Panc1 (cell line): ENCODE results near the gene ALS2CL. TPM values are rescaled to one million over a fixed set of nuclear protein-coding genes. Genes with fewer than 3 reads are reported as not detected.

Source experiments
- ATAC-seq: fragments of 200-7000 bp; cut with Tn5 transposase; 2 replicates; pipeline ENCODE4 v1.9.1; 2020; ENCODE audit warnings: mild to moderate bottlenecking, moderate library complexity
- BruUV-seq: library from RNA; stranded (reverse); fragments of 400-500 nt; replicated peaks from 2 replicates; lab custom pipeline; 2021; lab: Mats Ljungman, UMichigan
- CTCF ChIA-PET: fragments of 300-600 bp; sonication (Branson Sonifier 250); formaldehyde crosslinking; loops from one replicate; lab custom pipeline; 2022; ENCODE audit warnings: antibody characterized with exemption; lab: Charles Lee
- POLR2A ChIA-PET: fragments of 300-600 bp; sonication (Branson Sonifier 250); formaldehyde crosslinking; loops from one replicate; lab custom pipeline; 2022; ENCODE audit warnings: antibody characterized with exemption; lab: Charles Lee
- DNase-seq: peaks from one replicate; pipeline ENCODE4 v3.0.0-alpha.2; 2010; ENCODE audit warnings: low read depth, low spot score
- H3K27ac ChIP-seq: 2 replicates; pipeline ENCODE4 v1.5.1; 2011; ENCODE audit warnings: mild to moderate bottlenecking, low read length, inconsistent platforms
- H3K27me3 ChIP-seq: fragments of 200-500 bp; sonication (Bioruptor generic); 2 replicates; pipeline ENCODE4 v1.6.0; 2014; ENCODE audit warnings: low read length, inconsistent platforms; ENCODE audit not compliant: control insufficient read depth, insufficient read depth
- H3K36me3 ChIP-seq: fragments of 200-500 bp; sonication (Bioruptor generic); 2 replicates; pipeline ENCODE4 v1.5.1; 2014; ENCODE audit warnings: inconsistent platforms, mild to moderate bottlenecking, low read length, moderate library complexity; ENCODE audit not compliant: control insufficient read depth, insufficient read depth
- H3K4me1 ChIP-seq: 2 replicates; pipeline ENCODE4 v1.5.1; 2011; ENCODE audit warnings: inconsistent platforms, mild to moderate bottlenecking, low read length, moderate library complexity; ENCODE audit not compliant: control insufficient read depth, insufficient read depth
- H3K4me3 ChIP-seq, 2 experiments: 2 replicates each; pipeline ENCODE4 v1.5.1; 2011 to 2012; ENCODE audit warnings: low read depth in 2 of 2, low read length in 2 of 2, mild to moderate bottlenecking in 2 of 2, inconsistent platforms in 1 of 2, moderate library complexity in 1 of 2
- H3K9me3 ChIP-seq: fragments of 200-500 bp; sonication (Bioruptor generic); 2 replicates; pipeline ENCODE4 v1.5.1; 2014; ENCODE audit warnings: low read depth, mild to moderate bottlenecking, inconsistent platforms, low read length, moderate library complexity; ENCODE audit not compliant: control insufficient read depth, insufficient read depth
- POLR2AphosphoS5 ChIP-seq: IDR thresholded peaks from 2 replicates; pipeline ENCODE4 v1.6.1; 2012; ENCODE audit warnings: mild to moderate bottlenecking, low read depth, low read length, moderate library complexity
- SIN3A ChIP-seq: IDR thresholded peaks from 2 replicates; pipeline ENCODE4 v1.6.1; 2012; ENCODE audit warnings: low read depth, mild to moderate bottlenecking, low read length, moderate library complexity, borderline replicate concordance; ENCODE audit not compliant: insufficient read depth
- TCF7L2 ChIP-seq: IDR thresholded peaks from 2 replicates; pipeline ENCODE4 v1.6.1; 2011; ENCODE audit warnings: mild to moderate bottlenecking, low read depth, low read length, inconsistent platforms
- in situ Hi-C: cut with HindIII; loops from 2 replicates; pipeline ENCODE4 v1.10.0; 2016; ENCODE audit warnings: low sequenced_read_pairs, low pct_unique_long_range_greater_than_20kb
- intact Hi-C: fragments of 100-400 bp; cut with micrococcal nuclease; formaldehyde crosslinking; loops from one replicate; pipeline ENCODE4 v1.10.0; 2022; ENCODE audit not compliant: unreplicated experiment
- total RNA-seq: library from RNA; stranded (reverse); gene quantifications from one replicate; pipeline ENCODE4 v1.2.1, GENCODE V29; 2021; ENCODE audit not compliant: unreplicated experiment
- TF ChIP-seq, protein P1 (sequence below), 2 experiments: IDR thresholded peaks; 2 replicates each; pipeline ENCODE4 v1.6.1; 2011 to 2012; ENCODE audit warnings: low read depth in 2 of 2, control low read depth in 1 of 2, low read length in 1 of 2, mild to moderate bottlenecking in 1 of 2, moderate library complexity in 1 of 2; ENCODE audit not compliant: insufficient read depth in 1 of 2
- TF ChIP-seq, protein P2 (sequence below): fragments of 450-650 bp; IDR thresholded peaks from 2 replicates; pipeline ENCODE4 v1.5.1; 2017; ENCODE audit warnings: mild to moderate bottlenecking

The ALS2CL gene
- total RNA-seq, 1 experiment from 2014 or later, result 2.7 TPM

DNA sequence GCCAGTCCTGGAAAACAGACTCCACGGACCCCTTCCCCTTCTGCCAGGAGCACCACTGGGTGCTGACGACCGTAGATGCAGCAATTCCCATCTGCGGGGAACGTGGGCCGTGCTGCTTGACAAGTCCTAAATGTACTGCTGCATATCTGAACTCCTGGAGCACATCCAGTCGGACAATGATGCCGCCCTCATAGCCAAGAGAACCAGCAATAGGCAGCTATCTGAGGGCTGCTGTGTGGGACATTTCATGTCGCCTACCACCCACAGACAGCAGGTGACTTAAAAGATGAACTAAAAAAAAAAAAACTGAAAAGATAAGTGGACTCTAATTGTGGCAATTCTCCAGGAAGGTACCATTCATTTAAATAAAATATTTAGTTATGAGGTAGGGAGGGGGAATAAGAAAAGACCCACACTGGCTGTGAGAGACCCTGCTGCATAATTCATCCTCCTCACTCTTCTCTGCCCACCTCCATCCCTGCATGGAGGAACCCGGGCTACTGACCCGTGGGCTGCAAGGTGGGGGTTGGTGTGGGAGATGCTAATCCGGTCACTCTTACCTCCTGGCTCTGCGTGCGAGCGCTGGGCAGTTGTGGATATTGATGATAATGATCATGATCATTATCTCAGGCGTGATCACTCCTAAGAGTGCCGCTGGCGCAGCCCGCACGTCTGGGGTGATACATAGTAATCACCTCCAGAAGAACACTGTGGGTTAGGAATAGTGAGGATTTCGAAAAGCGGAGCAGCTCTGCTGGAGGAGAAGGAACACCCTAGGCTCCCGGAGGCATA, 28.3 kb downstream of the ALS2CL start:
- in situ Hi-C loops (no loop called here), intact Hi-C loops (no loop called here)
- POLR2A ChIA-PET, result no interaction called here
- Histone ChIP-seq H3K36me3 (no peaks in the 10 kb centered on the region), H3K4me1 (no peaks in the 10 kb centered on the region), H3K27me3 (no peaks in the 10 kb centered on the region), H3K4me3 (no peak overlapping the region), H3K27ac (no peak overlapping the region), H3K9me3 (no peaks in the 10 kb centered on the region)
- CTCF ChIA-PET, result no interaction called here
- TF ChIP-seq SIN3A (no peak), TCF7L2 (no peak), POLR2AphosphoS5 (no peak)
- TF ChIP-seq, protein P1, sequence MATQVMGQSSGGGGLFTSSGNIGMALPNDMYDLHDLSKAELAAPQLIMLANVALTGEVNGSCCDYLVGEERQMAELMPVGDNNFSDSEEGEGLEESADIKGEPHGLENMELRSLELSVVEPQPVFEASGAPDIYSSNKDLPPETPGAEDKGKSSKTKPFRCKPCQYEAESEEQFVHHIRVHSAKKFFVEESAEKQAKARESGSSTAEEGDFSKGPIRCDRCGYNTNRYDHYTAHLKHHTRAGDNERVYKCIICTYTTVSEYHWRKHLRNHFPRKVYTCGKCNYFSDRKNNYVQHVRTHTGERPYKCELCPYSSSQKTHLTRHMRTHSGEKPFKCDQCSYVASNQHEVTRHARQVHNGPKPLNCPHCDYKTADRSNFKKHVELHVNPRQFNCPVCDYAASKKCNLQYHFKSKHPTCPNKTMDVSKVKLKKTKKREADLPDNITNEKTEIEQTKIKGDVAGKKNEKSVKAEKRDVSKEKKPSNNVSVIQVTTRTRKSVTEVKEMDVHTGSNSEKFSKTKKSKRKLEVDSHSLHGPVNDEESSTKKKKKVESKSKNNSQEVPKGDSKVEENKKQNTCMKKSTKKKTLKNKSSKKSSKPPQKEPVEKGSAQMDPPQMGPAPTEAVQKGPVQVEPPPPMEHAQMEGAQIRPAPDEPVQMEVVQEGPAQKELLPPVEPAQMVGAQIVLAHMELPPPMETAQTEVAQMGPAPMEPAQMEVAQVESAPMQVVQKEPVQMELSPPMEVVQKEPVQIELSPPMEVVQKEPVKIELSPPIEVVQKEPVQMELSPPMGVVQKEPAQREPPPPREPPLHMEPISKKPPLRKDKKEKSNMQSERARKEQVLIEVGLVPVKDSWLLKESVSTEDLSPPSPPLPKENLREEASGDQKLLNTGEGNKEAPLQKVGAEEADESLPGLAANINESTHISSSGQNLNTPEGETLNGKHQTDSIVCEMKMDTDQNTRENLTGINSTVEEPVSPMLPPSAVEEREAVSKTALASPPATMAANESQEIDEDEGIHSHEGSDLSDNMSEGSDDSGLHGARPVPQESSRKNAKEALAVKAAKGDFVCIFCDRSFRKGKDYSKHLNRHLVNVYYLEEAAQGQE (IDR thresholded peaks at IDR 0.05; ENCODE audit: insufficient read depth in 1 of 2, low read depth in 2 of 2, low read length in 1 of 2), result no peak
- TF ChIP-seq, protein P2, sequence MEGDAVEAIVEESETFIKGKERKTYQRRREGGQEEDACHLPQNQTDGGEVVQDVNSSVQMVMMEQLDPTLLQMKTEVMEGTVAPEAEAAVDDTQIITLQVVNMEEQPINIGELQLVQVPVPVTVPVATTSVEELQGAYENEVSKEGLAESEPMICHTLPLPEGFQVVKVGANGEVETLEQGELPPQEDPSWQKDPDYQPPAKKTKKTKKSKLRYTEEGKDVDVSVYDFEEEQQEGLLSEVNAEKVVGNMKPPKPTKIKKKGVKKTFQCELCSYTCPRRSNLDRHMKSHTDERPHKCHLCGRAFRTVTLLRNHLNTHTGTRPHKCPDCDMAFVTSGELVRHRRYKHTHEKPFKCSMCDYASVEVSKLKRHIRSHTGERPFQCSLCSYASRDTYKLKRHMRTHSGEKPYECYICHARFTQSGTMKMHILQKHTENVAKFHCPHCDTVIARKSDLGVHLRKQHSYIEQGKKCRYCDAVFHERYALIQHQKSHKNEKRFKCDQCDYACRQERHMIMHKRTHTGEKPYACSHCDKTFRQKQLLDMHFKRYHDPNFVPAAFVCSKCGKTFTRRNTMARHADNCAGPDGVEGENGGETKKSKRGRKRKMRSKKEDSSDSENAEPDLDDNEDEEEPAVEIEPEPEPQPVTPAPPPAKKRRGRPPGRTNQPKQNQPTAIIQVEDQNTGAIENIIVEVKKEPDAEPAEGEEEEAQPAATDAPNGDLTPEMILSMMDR, result no peak
- no TSS peak for BruUV-seq
- no peak for ATAC-seq
- DNase-seq, result no peak

DNA sequence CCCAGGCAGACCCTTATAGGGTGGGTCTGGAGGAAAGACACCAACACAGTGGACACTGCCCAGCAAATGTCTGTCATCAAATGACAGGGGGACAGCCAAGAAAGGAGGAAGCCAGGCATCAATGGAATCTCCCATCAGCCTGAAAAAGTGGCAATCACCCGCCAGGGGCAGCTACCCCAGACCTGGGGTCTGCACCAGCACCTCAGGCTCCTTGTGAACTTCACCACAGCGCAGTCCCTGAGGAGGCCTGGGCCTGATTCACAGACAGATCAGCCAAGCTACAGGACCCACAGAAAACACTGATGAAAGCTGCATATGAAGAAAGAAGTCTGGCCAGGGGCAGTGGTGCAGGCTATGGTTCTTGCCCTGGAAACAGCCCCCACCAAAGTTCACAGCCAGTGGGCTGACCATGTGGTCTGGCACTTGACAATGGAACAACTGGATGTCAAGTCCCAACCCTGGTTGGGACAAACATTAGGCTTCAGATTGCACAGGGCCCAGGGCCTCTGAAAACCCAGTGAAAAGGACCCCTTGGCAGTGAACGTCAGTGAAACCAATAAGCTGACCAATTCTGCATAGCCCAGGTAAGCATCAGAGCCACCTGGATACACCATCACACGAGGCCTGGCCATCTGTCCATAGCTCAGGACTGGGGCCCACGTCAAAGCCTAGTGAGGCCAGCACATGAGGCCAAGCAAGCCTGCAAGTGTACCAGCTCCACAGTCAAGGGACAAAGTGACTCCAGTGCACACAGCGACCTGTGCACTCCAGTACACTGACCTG, 29.1 kb downstream of the ALS2CL start:
- Histone ChIP-seq H3K27me3 (no peaks in the 10 kb centered on the region), H3K9me3 (no peaks in the 10 kb centered on the region), H3K36me3 (no peaks in the 10 kb centered on the region), H3K27ac (no peak overlapping the region), H3K4me3 (no peak overlapping the region), H3K4me1 (no peaks in the 10 kb centered on the region)
- no peak for ATAC-seq
- POLR2A ChIA-PET, result no interaction called here
- CTCF ChIA-PET, result interaction anchor here (0.5 to 0.6 kb wide), 2 partner anchors 35 to 313 kb away, joined by 5 to 9 read pairs; no protein-coding TSS in a partner anchor
- intact Hi-C loops (no loop called here), in situ Hi-C loops (no loop called here)
- BruUV-seq, result no TSS peak
- TF ChIP-seq TCF7L2 (no peak), POLR2AphosphoS5 (no peak), SIN3A (no peak)
- TF ChIP-seq, protein P2, result no peak
- TF ChIP-seq, protein P1 (IDR thresholded peaks at IDR 0.05; ENCODE audit: insufficient read depth in 1 of 2, low read depth in 2 of 2, low read length in 1 of 2), result no peak
- no peak for DNase-seq
